Endometrial microvascular endothelial cells (primary cell): ENCODE results near the gene KBTBD3. TPM values are rescaled to one million over a fixed set of nuclear protein-coding genes. Genes with fewer than 3 reads are reported as not detected.
"Not testable (repeated sequence)": the region's sequence is repeated elsewhere in the genome, so short reads cannot be mapped to it uniquely, and the experiment has no call there.

Source experiments
- in situ Hi-C: cut with HindIII; loops from 2 replicates; pipeline ENCODE4 v1.10.0; 2017; ENCODE audit warnings: low sequenced_read_pairs, low pct_unique_long_range_greater_than_20kb; ENCODE audit errors: inconsistent ontology term
- total RNA-seq: library from RNA; depleted of rRNA; stranded (reverse); fragments of >200 nt; gene quantifications from one replicate; pipeline ENCODE4 v1.2.3, GENCODE V29; 2015; ENCODE audit errors: inconsistent ontology term

The KBTBD3 gene
- total RNA-seq, 1 donor from 2014 or later = 0.65 TPM

- in situ Hi-C loops = no loop called here
Measured at GRCh38 chr11:106063009-106063408, 14.1 kb downstream of the KBTBD3 start.

- in situ Hi-C loops = no loop called here
Measured at GRCh38 chr11:106061954-106062949, 14.9 kb downstream of the KBTBD3 start.

- in situ Hi-C loops = no loop called here
Measured at GRCh38 chr11:106061249-106061784, 15.8 kb downstream of the KBTBD3 start.

- in situ Hi-C loops = no loop called here
Measured at GRCh38 chr11:106059617-106060016, 17.5 kb downstream of the KBTBD3 start.

- in situ Hi-C loops = not testable (repeated sequence)
Measured at GRCh38 chr11:106058377-106058776, 18.8 kb downstream of the KBTBD3 start.

- in situ Hi-C loops = no loop called here
Measured at GRCh38 chr11:106051103-106051502, 26.0 kb downstream of the KBTBD3 start.

GRCh38 chr11:106049727-106050476 lies 27.2 kb downstream of the KBTBD3 start:
- in situ Hi-C loops = no loop called here

- in situ Hi-C loops = no loop called here
Measured at GRCh38 chr11:106047631-106048030, 29.5 kb downstream of the KBTBD3 start.

GRCh38 chr11:106043540-106043939 lies 33.6 kb downstream of the KBTBD3 start:
- in situ Hi-C loops = no loop called here

GRCh38 chr11:106032861-106033260 lies 44.3 kb downstream of the KBTBD3 start:
- in situ Hi-C loops = no loop called here

GRCh38 chr11:106031936-106032335 lies 45.2 kb downstream of the KBTBD3 start:
- in situ Hi-C loops = no loop called here

- in situ Hi-C loops = no loop called here
Measured at GRCh38 chr11:106031202-106031810, 45.8 kb downstream of the KBTBD3 start.

- in situ Hi-C loops = no loop called here
Measured at GRCh38 chr11:106030609-106031008, 46.5 kb downstream of the KBTBD3 start.

- in situ Hi-C loops = no loop called here
Measured at GRCh38 chr11:106022795-106023275, 54.3 kb downstream of the KBTBD3 start.

- in situ Hi-C loops = no loop called here
Measured at GRCh38 chr11:106021967-106022794, 55.0 kb downstream of the KBTBD3 start, which contains the start of gene MSANTD4. MSANTD4 (minus strand) TSS chr11:106022240; CDS start chr11:106010917, 11,323 bp downstream.

GRCh38 chr11:106021181-106021966 lies 55.8 kb downstream of the KBTBD3 start:
- in situ Hi-C loops = no loop called here

GRCh38 chr11:106017093-106017492 lies 60.1 kb downstream of the KBTBD3 start:
- in situ Hi-C loops = no loop called here
